ENCODE measurements around the gene CDH18.

DNA sequence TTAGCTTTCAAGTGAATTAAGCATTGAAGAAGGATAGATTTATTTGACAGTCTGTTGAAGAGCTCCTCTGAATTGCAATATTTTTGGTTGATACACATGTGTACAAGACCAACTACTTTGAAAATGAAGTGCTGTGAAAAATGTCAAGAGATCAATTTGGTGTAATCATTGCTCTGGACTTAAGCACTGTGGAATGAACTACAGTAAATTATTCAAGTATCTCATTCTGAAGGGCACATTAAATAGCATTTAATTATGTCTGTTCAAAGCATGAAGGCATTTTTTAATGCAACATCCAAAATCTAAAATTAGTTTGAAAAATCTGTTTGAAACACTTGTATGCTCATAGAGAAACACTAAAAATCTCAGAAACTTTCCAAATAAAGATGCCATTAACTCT lies 107.5 kb downstream of the CDH18 start:
- TF ChIP-seq EZH2 (IDR thresholded peaks at IDR 0.05; ENCODE audit: low read length, missing control alignments) (no peak), CTCF (conservative IDR thresholded peaks at IDR 0.05 in 1 of 2, IDR thresholded peaks at IDR 0.05 in 1 of 2; ENCODE audit: low read depth in 1 of 2, low read length in 2 of 2) (no peak)

Data from fibroblast of lung (primary cell).